DOHH2 (cell line): ENCODE data around the gene NRAP.

Source experiments
- H3F3A ChIP-seq: fragments of 200-600 bp; sonication (generic), shearing (Covaris generic); 2 replicates; pipeline ENCODE4 v1.6.0; 2016; ENCODE audit warnings: antibody characterized with exemption, mild to moderate bottlenecking; ENCODE audit not compliant: control insufficient read depth, insufficient read depth
- H3K27ac ChIP-seq: fragments of 200-600 bp; sonication (generic); 2 replicates; pipeline ENCODE4 v1.5.1; 2014; ENCODE audit warnings: low read depth, mild to moderate bottlenecking, low read length, moderate library complexity
- H3K27me3 ChIP-seq: fragments of 200-600 bp; sonication (generic); 2 replicates; pipeline ENCODE4 v1.6.1; 2014; ENCODE audit warnings: mild to moderate bottlenecking, low read length, mixed read lengths; ENCODE audit not compliant: control insufficient read depth
- H3K36me3 ChIP-seq: fragments of 200-600 bp; sonication (generic); 2 replicates; pipeline ENCODE4 v1.6.1; 2014; ENCODE audit warnings: mild to moderate bottlenecking, low read length, moderate library complexity, mixed read lengths; ENCODE audit not compliant: control insufficient read depth
- H3K4me1 ChIP-seq: fragments of 200-600 bp; sonication (generic); 2 replicates; pipeline ENCODE4 v1.6.1; 2014; ENCODE audit warnings: mild to moderate bottlenecking, low read length, mixed read lengths; ENCODE audit not compliant: control insufficient read depth
- H3K4me2 ChIP-seq: fragments of 200-600 bp; sonication (generic); 2 replicates; pipeline ENCODE4 v1.6.0; 2014; ENCODE audit warnings: mild to moderate bottlenecking, low read length, moderate library complexity
- H3K4me3 ChIP-seq: fragments of 200-600 bp; sonication (generic); 2 replicates; pipeline ENCODE4 v1.5.1; 2014; ENCODE audit warnings: mild to moderate bottlenecking, low read length, mixed read lengths
- H3K79me2 ChIP-seq: fragments of 200-600 bp; sonication (generic); 2 replicates; pipeline ENCODE4 v1.6.1; 2014; ENCODE audit warnings: mild to moderate bottlenecking, low read length, mixed read lengths; ENCODE audit not compliant: control insufficient read depth
- H3K9me2 ChIP-seq: fragments of 200-600 bp; sonication (generic); replicated peaks from 2 replicates; pipeline ENCODE4 v1.6.1; 2014; ENCODE audit warnings: mild to moderate bottlenecking, low read length, mixed read lengths; ENCODE audit not compliant: control insufficient read depth
- H3K9me3 ChIP-seq: fragments of 200-600 bp; sonication (generic); 2 replicates; pipeline ENCODE4 v1.6.1; 2014; ENCODE audit warnings: antibody characterized with exemption, low read length, mixed read lengths; ENCODE audit not compliant: control insufficient read depth, insufficient read depth
- H4K20me1 ChIP-seq: fragments of 200-600 bp; sonication (generic); 2 replicates; pipeline ENCODE4 v1.6.0; 2014; ENCODE audit warnings: low read depth, mild to moderate bottlenecking, antibody characterized with exemption, low read length, moderate library complexity; ENCODE audit not compliant: control insufficient read depth, insufficient read depth
- CTCF ChIP-seq: fragments of 200-600 bp; sonication (generic); IDR thresholded peaks from one replicate; pipeline ENCODE4 v1.5.1; 2014; ENCODE audit warnings: antibody characterized with exemption, mild to moderate bottlenecking, low read depth, low read length; ENCODE audit not compliant: poor library complexity, severe bottlenecking
- EZH2phosphoT487 ChIP-seq: fragments of 200-600 bp; sonication (generic); IDR thresholded peaks from 2 replicates; pipeline ENCODE4 v1.6.1; 2017; ENCODE audit warnings: borderline replicate concordance, mild to moderate bottlenecking, antibody characterized with exemption, low read length, moderate library complexity, mixed read lengths

Gene NRAP

DNA sequence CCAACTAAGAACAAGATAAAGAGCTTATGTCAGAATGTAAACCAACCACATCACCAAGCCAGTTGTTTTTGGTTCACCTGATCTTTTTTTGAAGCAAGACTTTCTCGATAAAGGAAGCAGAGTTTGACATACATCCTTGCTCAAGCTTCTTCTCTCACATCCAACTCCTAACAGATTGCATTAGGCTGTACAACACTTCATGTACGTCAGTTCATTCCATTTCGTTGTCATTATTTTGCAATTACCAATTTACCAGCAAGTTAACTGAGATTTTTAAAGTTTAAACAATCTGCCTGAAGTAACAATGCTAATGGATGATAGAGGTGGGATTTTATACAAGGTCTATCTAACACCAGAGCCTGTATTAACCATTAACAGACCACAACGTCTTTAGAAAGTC, 41.0 kb downstream of the NRAP start:
- Histone ChIP-seq H3K4me3 (no peak overlapping the region), H3K36me3 (no peaks in the 10 kb centered on the region), H3K4me2 (no peak overlapping the region), H3K9me3 (no peaks in the 10 kb centered on the region), H3K4me1 (no peaks in the 10 kb centered on the region), H3K27me3 (no peaks in the 10 kb centered on the region), H3F3A (no peaks in the 10 kb centered on the region), H3K9me2 (no peaks in the 10 kb centered on the region; the same call in 1 of the 2 replicates), H4K20me1 (no peaks in the 10 kb centered on the region), H3K27ac (no peak overlapping the region), H3K79me2 (no peaks in the 10 kb centered on the region)
- TF ChIP-seq EZH2phosphoT487: no peak
- TF ChIP-seq CTCF: no peak

- H3F3A ChIP-seq: no peaks in the 10 kb centered on the region
- no peak overlapping the region for H3K27ac ChIP-seq
- no peaks in the 10 kb centered on the region for H3K9me2 ChIP-seq
- H3K27me3 ChIP-seq: no peaks in the 10 kb centered on the region
- no peaks in the 10 kb centered on the region for H4K20me1 ChIP-seq
- H3K79me2 ChIP-seq: no peaks in the 10 kb centered on the region
- H3K4me2 ChIP-seq: no peak overlapping the region
- no peaks in the 10 kb centered on the region for H3K9me3 ChIP-seq
- H3K4me3 ChIP-seq: no peak overlapping the region
- TF ChIP-seq CTCF: no peak
- no peak for TF ChIP-seq EZH2phosphoT487
- H3K4me1 ChIP-seq: no peaks in the 10 kb centered on the region
- H3K36me3 ChIP-seq: no peaks in the 10 kb centered on the region
These were observed 42.0 kb downstream of the NRAP start for GRCh38 chr10:113621799-113622198.

DNA sequence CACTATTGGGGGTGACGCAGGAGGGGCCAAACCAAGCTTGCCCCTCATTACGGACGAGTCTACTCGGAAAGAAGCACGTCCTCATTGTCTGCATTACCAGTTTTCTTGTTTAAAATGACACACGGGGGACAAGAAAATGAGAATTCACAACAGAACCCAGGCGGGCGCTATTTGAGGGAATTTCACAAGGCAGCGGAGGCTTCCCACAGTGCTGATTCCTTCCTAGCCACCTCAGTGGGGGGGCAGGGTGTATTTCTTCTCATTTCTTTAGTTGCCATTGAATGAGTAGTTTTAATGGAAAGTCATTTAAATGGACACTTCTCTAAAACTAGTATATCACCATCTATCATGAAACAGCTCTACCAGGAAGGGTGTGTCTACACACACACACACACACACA, 42.9 kb downstream of the NRAP start:
- no peaks in the 10 kb centered on the region for H3K9me2 ChIP-seq
- H3K79me2 ChIP-seq: no peaks in the 10 kb centered on the region
- no peak overlapping the region for H3K27ac ChIP-seq
- TF ChIP-seq CTCF (no peak), EZH2phosphoT487 (no peak)
- no peaks in the 10 kb centered on the region for H3F3A ChIP-seq
- H3K36me3 ChIP-seq: no peaks in the 10 kb centered on the region
- no peaks in the 10 kb centered on the region for H3K27me3 ChIP-seq
- no peak overlapping the region for H3K4me2 ChIP-seq
- H3K9me3 ChIP-seq: no peaks in the 10 kb centered on the region
- H3K4me3 ChIP-seq: no peak overlapping the region
- H3K4me1 ChIP-seq: no peaks in the 10 kb centered on the region
- H4K20me1 ChIP-seq: no peaks in the 10 kb centered on the region

DNA sequence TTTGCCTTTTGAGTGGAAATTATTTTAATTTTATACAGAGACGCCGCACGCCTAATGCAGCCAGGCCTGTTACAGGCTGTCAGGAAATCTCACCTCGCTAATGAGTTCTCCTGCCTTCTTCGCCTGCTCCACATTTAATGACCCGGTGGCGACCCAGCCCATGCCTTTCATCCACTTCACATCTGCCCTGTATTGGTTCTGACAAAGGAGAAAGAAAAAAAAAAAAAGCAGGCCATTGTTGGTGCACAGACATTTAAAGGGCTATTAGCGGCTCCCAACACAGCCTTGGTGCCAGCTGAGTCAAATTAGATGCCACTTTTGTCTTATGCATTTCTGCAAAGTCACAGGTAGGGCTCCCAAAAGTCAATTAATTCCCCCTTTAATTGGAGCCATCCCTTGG, 43.3 kb downstream of the NRAP start:
- no peaks in the 10 kb centered on the region for H3K27me3 ChIP-seq
- no peaks in the 10 kb centered on the region for H3K9me3 ChIP-seq
- H3K9me2 ChIP-seq: no peaks in the 10 kb centered on the region
- H3F3A ChIP-seq: no peaks in the 10 kb centered on the region
- no peak overlapping the region for H3K27ac ChIP-seq
- no peak overlapping the region for H3K4me3 ChIP-seq
- no peaks in the 10 kb centered on the region for H4K20me1 ChIP-seq
- TF ChIP-seq EZH2phosphoT487 (no peak), CTCF (no peak)
- H3K36me3 ChIP-seq: no peaks in the 10 kb centered on the region
- H3K4me1 ChIP-seq: no peaks in the 10 kb centered on the region
- H3K79me2 ChIP-seq: no peaks in the 10 kb centered on the region
- H3K4me2 ChIP-seq: no peak overlapping the region
